IMR-90 (cell line): ENCODE data around the gene MLLT1. TPM values are rescaled to one million over a fixed set of nuclear protein-coding genes. Genes with fewer than 3 reads are reported as not detected.

Experiments used
- ATAC-seq: fragments of 200-7000 bp; cut with Tn5 transposase; 2 replicates; pipeline ENCODE4 v1.9.1; 2020; ENCODE audit warnings: low read depth, mild to moderate bottlenecking, moderate library complexity
- BruUV-seq: library from RNA; stranded (reverse); fragments of 400-500 nt; replicated peaks from 2 replicates; lab custom pipeline; 2021; lab: Mats Ljungman, UMichigan
- CTCF ChIA-PET: fragments of 300-600 bp; formaldehyde crosslinking; extraction: SDS; loops from one replicate; lab custom pipeline; 2021; ENCODE audit warnings: antibody characterized with exemption; lab: Yijun Ruan, JAX
- POLR2A ChIA-PET: fragments of 300-600 bp; sonication (Branson Sonifier 250); formaldehyde crosslinking; loops from one replicate; lab custom pipeline; 2022; ENCODE audit warnings: antibody characterized with exemption; ENCODE audit not compliant: unreplicated experiment; lab: Charles Lee
- DNase-seq: peaks from one replicate; pipeline ENCODE4 v3.0.0; 2013
- H2AFZ ChIP-seq: replicated peaks from 2 replicates; pipeline ENCODE3; 2013; ENCODE audit warnings: low read length, mild to moderate bottlenecking; ENCODE audit not compliant: poor library complexity
- H2AK5ac ChIP-seq: 2 replicates; pipeline ENCODE4 v1.6.1; 2013; ENCODE audit warnings: low read depth, low read length, inconsistent platforms
- H2AK9ac ChIP-seq: replicated peaks from 2 replicates; pipeline ENCODE3; 2013; ENCODE audit warnings: mild to moderate bottlenecking, low read depth, low read length, moderate library complexity; ENCODE audit not compliant: poor library complexity
- H2BK120ac ChIP-seq: 2 replicates; pipeline ENCODE4 v1.6.1; 2013; ENCODE audit warnings: low read depth, low read length, inconsistent platforms
- H2BK15ac ChIP-seq: 3 replicates; pipeline ENCODE4 v1.6.1; 2013; ENCODE audit warnings: low read depth, low read length, inconsistent platforms
- H2BK20ac ChIP-seq: 2 replicates; pipeline ENCODE4 v1.6.1; 2013; ENCODE audit warnings: low read depth, mild to moderate bottlenecking, inconsistent platforms, low read length, moderate library complexity
- H2BK5ac ChIP-seq: 2 replicates; pipeline ENCODE4 v1.6.1; 2013; ENCODE audit warnings: mild to moderate bottlenecking, low read depth, low read length, inconsistent platforms; ENCODE audit not compliant: poor library complexity, severe bottlenecking
- H3K14ac ChIP-seq: replicated peaks from 2 replicates; pipeline ENCODE4 v1.6.1; 2013; ENCODE audit warnings: low read depth, low read length, inconsistent platforms
- H3K18ac ChIP-seq: 2 replicates; pipeline ENCODE4 v1.6.1; 2013; ENCODE audit warnings: low read depth, low read length, control low read depth
- H3K23ac ChIP-seq: 2 replicates; pipeline ENCODE4 v1.6.1; 2013; ENCODE audit warnings: low read depth, low read length, inconsistent platforms
- H3K27ac ChIP-seq: 2 replicates; pipeline ENCODE4 v1.5.1; 2013; ENCODE audit warnings: mild to moderate bottlenecking, control low read depth, low read length; ENCODE audit not compliant: insufficient read depth
- H3K27me3 ChIP-seq: 2 replicates; pipeline ENCODE4 v1.6.1; 2013; ENCODE audit warnings: low read length; ENCODE audit not compliant: control insufficient read depth, insufficient read depth
- H3K36me3 ChIP-seq: 2 replicates; pipeline ENCODE4 v1.6.1; 2013; ENCODE audit warnings: low read length, mixed read lengths; ENCODE audit not compliant: control insufficient read depth, insufficient read depth
- H3K4ac ChIP-seq: 2 replicates; pipeline ENCODE4 v1.6.1; 2013; ENCODE audit warnings: low read depth, low read length, inconsistent platforms
- H3K4me1 ChIP-seq: 2 replicates; pipeline ENCODE4 v1.6.1; 2013; ENCODE audit warnings: low read length, mixed read lengths; ENCODE audit not compliant: control insufficient read depth, insufficient read depth
- H3K4me2 ChIP-seq: 2 replicates; pipeline ENCODE4 v1.6.1; 2013; ENCODE audit warnings: low read depth, mild to moderate bottlenecking, control low read depth, low read length, moderate library complexity
- H3K4me3 ChIP-seq: 2 replicates; pipeline ENCODE4 v1.5.1; 2013; ENCODE audit warnings: low read depth, mild to moderate bottlenecking, control low read depth, low read length, moderate library complexity; ENCODE audit not compliant: insufficient read depth
- H3K56ac ChIP-seq: 2 replicates; pipeline ENCODE4 v1.6.1; 2013; ENCODE audit warnings: low read length, inconsistent platforms; ENCODE audit not compliant: insufficient read depth; ENCODE audit errors: extremely low read depth
- H3K79me1 ChIP-seq, 2 experiments: 2 replicates each; pipeline ENCODE4 v1.6.1; 2013; ENCODE audit warnings: low read length in 2 of 2, inconsistent platforms in 1 of 2, low read depth in 1 of 2
- H3K9ac ChIP-seq: 2 replicates; pipeline ENCODE4 v1.6.1; 2013; ENCODE audit warnings: low read depth, low read length, control low read depth
- H3K9me1 ChIP-seq: 2 replicates; pipeline ENCODE4 v1.6.1; 2013; ENCODE audit warnings: low read length, inconsistent platforms; ENCODE audit not compliant: insufficient read depth
- H3K9me3 ChIP-seq: 2 replicates; pipeline ENCODE4 v1.6.1; 2013; ENCODE audit warnings: low read length; ENCODE audit not compliant: control insufficient read depth, insufficient read depth
- H4K20me1 ChIP-seq: 2 replicates; pipeline ENCODE4 v1.6.1; 2013; ENCODE audit warnings: low read length, inconsistent platforms; ENCODE audit not compliant: insufficient read depth
- H4K5ac ChIP-seq: 2 replicates; pipeline ENCODE4 v1.6.1; 2013; ENCODE audit warnings: mild to moderate bottlenecking, low read depth, low read length, control low read depth
- H4K8ac ChIP-seq, 2 experiments: 2 replicates each; pipeline ENCODE4 v1.6.1; 2013; ENCODE audit warnings: low read depth in 2 of 2, low read length in 2 of 2, control low read depth in 1 of 2, inconsistent platforms in 1 of 2
- H4K91ac ChIP-seq: 2 replicates; pipeline ENCODE4 v1.6.1; 2013; ENCODE audit warnings: low read depth, low read length, inconsistent platforms; ENCODE audit not compliant: insufficient read depth
- BHLHE40 ChIP-seq: fragments of 150-350 bp; IDR thresholded peaks from 2 replicates; pipeline ENCODE4 v1.6.1; 2016; ENCODE audit warnings: mild to moderate bottlenecking, low read depth, low read length
- CHD1 ChIP-seq: IDR thresholded peaks from 2 replicates; pipeline ENCODE4 v1.6.1; 2012; ENCODE audit warnings: low read depth, low read length, improper control_type of control experiment
- FOS ChIP-seq: fragments of 150-350 bp; IDR thresholded peaks from 2 replicates; pipeline ENCODE4 v1.6.1; 2016; ENCODE audit warnings: low read depth, low read length
- MAFK ChIP-seq: IDR thresholded peaks from 2 replicates; pipeline ENCODE4 v1.6.1; 2012; ENCODE audit warnings: low read depth, low read length, improper control_type of control experiment
- MAZ ChIP-seq: IDR thresholded peaks from 2 replicates; pipeline ENCODE4 v1.6.1; 2012; ENCODE audit warnings: low read depth, mild to moderate bottlenecking, low read length, improper control_type of control experiment, moderate library complexity, borderline replicate concordance
- NFE2L2 ChIP-seq: fragments of 150-350 bp; IDR thresholded peaks from 2 replicates; pipeline ENCODE4 v1.6.1; 2016; ENCODE audit warnings: low read depth, mild to moderate bottlenecking, low read length
- POLR2A ChIP-seq: IDR thresholded peaks from 2 replicates; pipeline ENCODE4 v1.6.1; 2012; ENCODE audit warnings: mild to moderate bottlenecking, low read depth, low read length
- RFX5 ChIP-seq: IDR thresholded peaks from 2 replicates; pipeline ENCODE4 v1.8.0; 2012; ENCODE audit warnings: low read depth, mild to moderate bottlenecking, low read length, moderate library complexity
- USF2 ChIP-seq: fragments of 150-350 bp; IDR thresholded peaks from 2 replicates; pipeline ENCODE4 v1.6.1; 2017; ENCODE audit warnings: mild to moderate bottlenecking, antibody characterized with exemption, low read length, low read depth
- WGBS, 2 experiments: methylation state at CpG; one replicate each; pipeline versions ENCODE4 v1.1.5 to v1.1.7; 2013; ENCODE audit warnings: missing lambda C conversion rate in 2 of 2; ENCODE audit not compliant: insufficient read length in 1 of 2; ENCODE audit errors: extremely low coverage in 2 of 2; 5-methylcytosine and 5-hydroxymethylcytosine counted together
- dilution Hi-C: fragments of 300-500 bp; cut with HindIII; formaldehyde crosslinking; loops from one replicate; pipeline ENCODE4 v1.14.3; 2018; ENCODE audit warnings: low sequenced_read_pairs; ENCODE audit not compliant: unreplicated experiment
- in situ Hi-C: fragments of 300-500 bp; cut with MboI; formaldehyde crosslinking; loops from 3 replicates; pipeline ENCODE4 v1.14.3; 2019; ENCODE audit warnings: low sequenced_read_pairs, inconsistent platforms, mixed read lengths
- intact Hi-C: fragments of 100-400 bp; cut with micrococcal nuclease; formaldehyde crosslinking; loops from 2 replicates; pipeline ENCODE4 v1.10.0; 2022
- polyA plus RNA-seq, 3 experiments: library from polyadenylated mRNA; depleted of rRNA; stranded (reverse); fragments of >200 nt; gene quantifications; 2 replicates each; pipeline ENCODE4 v1.2.3, GENCODE V29; 2012; ENCODE audit warnings: low replicate concordance in 1 of 3
- total RNA-seq: library from RNA; depleted of rRNA; stranded (reverse); fragments of >200 nt; gene quantifications from 2 replicates; pipeline ENCODE4 v1.2.3, GENCODE V29; 2012
- TF ChIP-seq, protein P1 (sequence below): conservative IDR thresholded peaks from 2 replicates; pipeline ENCODE4 v1.5.1; 2012; ENCODE audit warnings: mild to moderate bottlenecking, low read depth, low read length, improper control_type of control experiment

The MLLT1 gene
- total and polyA plus RNA-seq, 2 of the 4 experiments (the other 2 are of a cell fraction), result 1.3 to 30.6 TPM

- H4K20me1 ChIP-seq, result peaks cover 56% of the 10 kb centered on the region
- no peak overlapping the region for H2BK15ac ChIP-seq
- H3K79me1 ChIP-seq, result peaks cover 29 to 77% of the 10 kb centered on the region in 2 experiments
- H4K91ac ChIP-seq, result no peak overlapping the region
- H3K4me2 ChIP-seq, result no peak overlapping the region
- no peak overlapping the region for H2AK9ac ChIP-seq
- no peak overlapping the region for H2BK120ac ChIP-seq
- ChIA-PET CTCF (interaction anchor here (1.4 kb wide), 1 partner anchor 31 kb away, joined by 3 read pairs; no protein-coding TSS in a partner anchor), POLR2A (no interaction called here)
- in situ Hi-C loops, result loop anchor here (10.0 kb wide), 1 partner anchor 47 kb away; the partner anchor contains the start of gene MLLT1
- H3K18ac ChIP-seq, result no peak overlapping the region
- H3K4me1 ChIP-seq, result peaks cover 5% of the 10 kb centered on the region
- no peak overlapping the region for H3K23ac ChIP-seq
- H3K9ac ChIP-seq, result no peak overlapping the region
- no peak overlapping the region for H2AFZ ChIP-seq
- H4K8ac ChIP-seq, result no peak overlapping the region
- no peak overlapping the region for H2BK20ac ChIP-seq
- H3K27me3 ChIP-seq, result no peaks in the 10 kb centered on the region
- no peaks in the 10 kb centered on the region for H3K9me3 ChIP-seq
- no peak overlapping the region for H2AK5ac ChIP-seq
- TF ChIP-seq CHD1 (no peak), MAZ (no peak), MAFK (no peak), POLR2A (no peak), RFX5 (no peak), FOS (no peak), USF2 (no peak), BHLHE40 (no peak), NFE2L2 (no peak)
- TF ChIP-seq, protein P1, sequence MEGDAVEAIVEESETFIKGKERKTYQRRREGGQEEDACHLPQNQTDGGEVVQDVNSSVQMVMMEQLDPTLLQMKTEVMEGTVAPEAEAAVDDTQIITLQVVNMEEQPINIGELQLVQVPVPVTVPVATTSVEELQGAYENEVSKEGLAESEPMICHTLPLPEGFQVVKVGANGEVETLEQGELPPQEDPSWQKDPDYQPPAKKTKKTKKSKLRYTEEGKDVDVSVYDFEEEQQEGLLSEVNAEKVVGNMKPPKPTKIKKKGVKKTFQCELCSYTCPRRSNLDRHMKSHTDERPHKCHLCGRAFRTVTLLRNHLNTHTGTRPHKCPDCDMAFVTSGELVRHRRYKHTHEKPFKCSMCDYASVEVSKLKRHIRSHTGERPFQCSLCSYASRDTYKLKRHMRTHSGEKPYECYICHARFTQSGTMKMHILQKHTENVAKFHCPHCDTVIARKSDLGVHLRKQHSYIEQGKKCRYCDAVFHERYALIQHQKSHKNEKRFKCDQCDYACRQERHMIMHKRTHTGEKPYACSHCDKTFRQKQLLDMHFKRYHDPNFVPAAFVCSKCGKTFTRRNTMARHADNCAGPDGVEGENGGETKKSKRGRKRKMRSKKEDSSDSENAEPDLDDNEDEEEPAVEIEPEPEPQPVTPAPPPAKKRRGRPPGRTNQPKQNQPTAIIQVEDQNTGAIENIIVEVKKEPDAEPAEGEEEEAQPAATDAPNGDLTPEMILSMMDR, result no peak
- no peak for DNase-seq
- H3K14ac ChIP-seq, result no peak overlapping the region
- peaks cover 44% of the 10 kb centered on the region for H3K36me3 ChIP-seq
- no peak overlapping the region for H3K27ac ChIP-seq
- H3K4me3 ChIP-seq, result no peak overlapping the region
- intact Hi-C loops, result no loop called here
- H3K9me1 ChIP-seq, result peaks cover 16% of the 10 kb centered on the region
- 90% methylated on average over 20 of the region's 33 CpGs; no CpG with 5 or more reads in 1 of the 2 experiments for WGBS, 2 experiments
- no TSS peak for BruUV-seq
- H2BK5ac ChIP-seq, result no peak overlapping the region
- no peak overlapping the region for H4K5ac ChIP-seq
- no peak overlapping the region for H3K4ac ChIP-seq
- dilution Hi-C loops, result no loop called here
- no peak for ATAC-seq
- no peak overlapping the region for H3K56ac ChIP-seq
Measured at GRCh38 chr19:6227156-6227935, 52.4 kb downstream of the MLLT1 start.
